ENCODE measurements around the gene CLTC. TPM values are rescaled to one million over a fixed set of nuclear protein-coding genes. Genes with fewer than 3 reads are reported as not detected.

The CLTC gene
- total and polyA plus RNA-seq, 2 of the 8 experiments (the other 6 are each of a cell fraction or from before 2014, with no cell fraction given): 175 to 283 TPM

GRCh38 chr17:59688496-59688895, 68.8 kb downstream of the CLTC start:
- no peak for DNase-seq (ENCODE audit: low read depth in 1 of 2, low spot score in 2 of 2)
- Histone ChIP-seq H3K9ac (replicated peaks in 1 of 4; ENCODE audit: extremely low read depth in 1 of 4, low read depth in 3 of 4, low read length in 3 of 4) (no peak overlapping the region), H3K9me3 (ENCODE audit: insufficient read depth in 2 of 2, low read depth in 1 of 2, low read length in 1 of 2) (no peaks in the 10 kb centered on the region), H3K18ac (ENCODE audit: extremely low read depth, low read length) (no peak overlapping the region), H3K79me1 (ENCODE audit: low read depth, low read length) (no peaks in the 10 kb centered on the region), H3K4me1 (replicated peaks in 1 of 4; ENCODE audit: control insufficient read depth in 3 of 4, insufficient read depth in 4 of 4, low read length in 3 of 4) (no peaks in the 10 kb centered on the region), H2AK5ac (ENCODE audit: low read depth, low read length) (no peak overlapping the region), H3K27me3 (replicated peaks in 1 of 4; ENCODE audit: control insufficient read depth in 3 of 4, extremely low read depth in 1 of 4, insufficient read depth in 3 of 4, low read length in 3 of 4) (no peaks in the 10 kb centered on the region), H2BK20ac (ENCODE audit: low read length) (no peak overlapping the region), H3K23me2 (ENCODE audit: low read depth, low read length) (no peaks in the 10 kb centered on the region), H3K14ac (ENCODE audit: insufficient read length) (no peak overlapping the region), H4K8ac (ENCODE audit: extremely low read depth, insufficient read depth, low read length) (no peak overlapping the region), H3K56ac (replicated peaks; ENCODE audit: insufficient read length, low read depth, low read length) (no peak overlapping the region), H3K23ac (ENCODE audit: insufficient read length) (no peak overlapping the region), H3K27ac (ENCODE audit: low read depth, low read length) (no peak overlapping the region), H2BK5ac (ENCODE audit: low read depth, low read length) (no peak overlapping the region), H2BK120ac (replicated peaks; ENCODE audit: low read depth, low read length) (no peak overlapping the region), H3K4me2 (ENCODE audit: insufficient read depth in 1 of 2, low read depth in 2 of 2, low read length in 2 of 2) (no peak overlapping the region), H2AFZ (ENCODE audit: low read length) (no peak overlapping the region), H4K91ac (replicated peaks; ENCODE audit: insufficient read length, low read length) (no peak overlapping the region), H3K79me2 (ENCODE audit: control insufficient read depth in 1 of 2, insufficient read depth in 2 of 2, low read length in 2 of 2) (no peaks in the 10 kb centered on the region), H2BK12ac (ENCODE audit: low read depth, low read length) (no peak overlapping the region), H2BK15ac (ENCODE audit: low read length) (no peak overlapping the region), H3K36me3 (ENCODE audit: control insufficient read depth in 2 of 4, insufficient read depth in 4 of 4, low read length in 3 of 4) (peaks cover 13 to 92% (median 58%) of the 10 kb centered on the region in 4 experiments; a peak in 7 of 8 replicates), H3K4me3 (ENCODE audit: extremely low read depth in 1 of 4, insufficient read depth in 2 of 4, low read depth in 3 of 4, low read length in 4 of 4) (no peak overlapping the region), H3K4ac (replicated peaks; ENCODE audit: insufficient read length, low read depth, low read length) (no peak overlapping the region), H4K5ac (ENCODE audit: insufficient read length, low read depth, low read length) (no peak overlapping the region), H4K20me1 (replicated peaks in 1 of 2; ENCODE audit: control insufficient read depth in 1 of 2, insufficient read depth in 2 of 2, low read length in 2 of 2) (peaks cover 0 to 3% of the 10 kb centered on the region in 2 experiments)
- 90% methylated on average over 2 of the region's 2 CpGs; no CpG with 5 or more reads in 1 of the 2 experiments for WGBS, 2 experiments (ENCODE audit: extremely low coverage in 1 of 2, insufficient coverage in 1 of 2, insufficient read length in 1 of 2, insufficient replicate concordance in 2 of 2, low coverage in 1 of 2, low lambda C conversion rate in 2 of 2, missing lambda C conversion rate in 1 of 2)
- TF ChIP-seq POLR2AphosphoS5 (IDR thresholded peaks at IDR 0.05; ENCODE audit: low read depth, low read length) (no peak), SAP30 (IDR thresholded peaks at IDR 0.05; ENCODE audit: insufficient read depth, insufficient replicate concordance, low read length) (no peak), USF2 (IDR thresholded peaks at IDR 0.05; ENCODE audit: low read length) (no peak), RBBP5 (IDR thresholded peaks at IDR 0.05; ENCODE audit: borderline replicate concordance, low read depth, low read length) (no peak)
- FAIRE-seq: no peak
- POLR2A ChIA-PET (ENCODE audit: partially characterized antibody): interaction anchor here (1.1 to 2.4 kb wide), 3 partner anchors 9 to 17 kb away, joined by 3 to 9 read pairs (median 3); no protein-coding TSS in a partner anchor
- CTCF ChIA-PET (ENCODE audit: partially characterized antibody): no interaction called here

Data from H1 (cell line).